ENCODE measurements around the gene APOL6. TPM values are rescaled to one million over a fixed set of nuclear protein-coding genes. Genes with fewer than 3 reads are reported as not detected.

The APOL6 gene
- total RNA-seq, 1 donor from 2014 or later = not detected

DNA sequence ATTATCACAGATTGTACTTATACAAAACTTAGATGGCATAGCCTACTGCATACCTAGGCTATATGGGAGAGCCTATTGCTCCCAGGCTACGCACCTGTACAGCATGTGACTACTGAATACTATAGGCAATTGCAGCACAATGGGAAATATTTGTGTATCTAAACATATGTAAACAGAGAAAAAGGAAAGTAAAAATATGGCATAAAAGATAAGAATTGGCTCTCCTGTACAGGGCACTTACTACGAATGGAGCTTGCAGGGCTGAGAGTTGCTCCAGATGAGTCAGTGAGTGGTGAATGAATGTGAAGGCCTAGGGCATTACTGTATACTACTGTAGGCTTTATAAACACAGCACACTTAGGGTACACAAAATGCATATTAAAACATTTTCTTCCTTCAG lies 13.2 kb downstream of the APOL6 start:
- Histone ChIP-seq H3F3A (ENCODE audit: low read depth) (no peaks in the 10 kb centered on the region), H2AFZ (replicated peaks) (no peak overlapping the region), H3K4me1 (no peaks in the 10 kb centered on the region), H3K9me3 (ENCODE audit: low read depth) (peaks cover 26% of the 10 kb centered on the region), H3K9ac (no peak overlapping the region), H3K27me3 (no peaks in the 10 kb centered on the region), H3K4me3 (no peak overlapping the region), H3K27ac (no peak overlapping the region), H3K36me3 (no peaks in the 10 kb centered on the region), H3K79me2 (ENCODE audit: low read depth) (no peaks in the 10 kb centered on the region), H4K20me1 (ENCODE audit: low read depth) (no peaks in the 10 kb centered on the region), H3K4me2 (no peak overlapping the region)
- TF ChIP-seq, protein P1, sequence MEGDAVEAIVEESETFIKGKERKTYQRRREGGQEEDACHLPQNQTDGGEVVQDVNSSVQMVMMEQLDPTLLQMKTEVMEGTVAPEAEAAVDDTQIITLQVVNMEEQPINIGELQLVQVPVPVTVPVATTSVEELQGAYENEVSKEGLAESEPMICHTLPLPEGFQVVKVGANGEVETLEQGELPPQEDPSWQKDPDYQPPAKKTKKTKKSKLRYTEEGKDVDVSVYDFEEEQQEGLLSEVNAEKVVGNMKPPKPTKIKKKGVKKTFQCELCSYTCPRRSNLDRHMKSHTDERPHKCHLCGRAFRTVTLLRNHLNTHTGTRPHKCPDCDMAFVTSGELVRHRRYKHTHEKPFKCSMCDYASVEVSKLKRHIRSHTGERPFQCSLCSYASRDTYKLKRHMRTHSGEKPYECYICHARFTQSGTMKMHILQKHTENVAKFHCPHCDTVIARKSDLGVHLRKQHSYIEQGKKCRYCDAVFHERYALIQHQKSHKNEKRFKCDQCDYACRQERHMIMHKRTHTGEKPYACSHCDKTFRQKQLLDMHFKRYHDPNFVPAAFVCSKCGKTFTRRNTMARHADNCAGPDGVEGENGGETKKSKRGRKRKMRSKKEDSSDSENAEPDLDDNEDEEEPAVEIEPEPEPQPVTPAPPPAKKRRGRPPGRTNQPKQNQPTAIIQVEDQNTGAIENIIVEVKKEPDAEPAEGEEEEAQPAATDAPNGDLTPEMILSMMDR (IDR thresholded peaks at IDR 0.05) = no peak
- TF ChIP-seq EZH2phosphoT487 (IDR thresholded peaks at IDR 0.05) = no peak
- TF ChIP-seq EZH2 (IDR thresholded peaks at IDR 0.05) = no peak
- no peak for DNase-seq (ENCODE audit: low spot score)
- H3K4me1 Mint-ChIP-seq = no peaks in the 10 kb centered on the region
- no peak overlapping the region for H3K4me3 Mint-ChIP-seq
- peaks cover 11% of the 10 kb centered on the region for H3K9me3 Mint-ChIP-seq
- peaks cover 8% of the 10 kb centered on the region for H3K27me3 Mint-ChIP-seq (ENCODE audit: insufficient read depth, low read depth)
- no peaks in the 10 kb centered on the region for H3K36me3 Mint-ChIP-seq
- no peak overlapping the region for H3K27ac Mint-ChIP-seq

- TF ChIP-seq, protein P1 (IDR thresholded peaks at IDR 0.05) = no peak
- no peak for TF ChIP-seq EZH2 (IDR thresholded peaks at IDR 0.05)
- TF ChIP-seq EZH2phosphoT487 (IDR thresholded peaks at IDR 0.05) = no peak
- Mint-ChIP-seq H3K4me3 (no peak overlapping the region), H3K27ac (no peak overlapping the region), H3K36me3 (no peaks in the 10 kb centered on the region), H3K4me1 (no peaks in the 10 kb centered on the region), H3K9me3 (peaks cover 20% of the 10 kb centered on the region), H3K27me3 (ENCODE audit: insufficient read depth, low read depth) (peaks cover 4% of the 10 kb centered on the region)
- Histone ChIP-seq H3F3A (ENCODE audit: low read depth) (no peaks in the 10 kb centered on the region), H4K20me1 (ENCODE audit: low read depth) (no peaks in the 10 kb centered on the region), H3K4me1 (no peaks in the 10 kb centered on the region), H2AFZ (replicated peaks) (no peak overlapping the region), H3K9me3 (ENCODE audit: low read depth) (peaks cover 32% of the 10 kb centered on the region), H3K4me2 (no peak overlapping the region), H3K9ac (no peak overlapping the region), H3K79me2 (ENCODE audit: low read depth) (no peaks in the 10 kb centered on the region), H3K27ac (no peak overlapping the region), H3K27me3 (no peaks in the 10 kb centered on the region), H3K36me3 (no peaks in the 10 kb centered on the region), H3K4me3 (no peak overlapping the region)
- DNase-seq (ENCODE audit: low spot score) = no peak
These were observed 14.7 kb downstream of the APOL6 start for GRCh38 chr22:35662914-35663313.

DNA sequence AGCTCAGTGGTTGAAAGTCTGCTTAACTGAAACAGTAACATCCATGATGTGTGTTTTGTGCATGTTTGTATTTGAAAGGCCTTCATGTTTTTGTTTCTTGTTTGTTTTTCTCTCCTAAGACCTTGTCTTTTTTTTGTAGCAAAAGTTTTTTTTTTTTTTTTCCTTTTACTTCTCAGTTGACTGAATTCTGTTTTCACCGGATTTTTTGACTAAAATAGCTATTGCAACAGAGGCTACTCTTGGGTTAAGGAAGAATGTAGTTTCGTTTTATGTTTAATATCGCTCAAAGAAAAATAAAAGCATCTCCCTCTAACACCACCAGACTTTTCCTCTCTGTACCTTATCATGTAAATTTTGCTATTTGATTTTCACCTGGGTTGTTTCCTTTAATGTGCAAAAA lies 15.1 kb downstream of the APOL6 start:
- Histone ChIP-seq H4K20me1 (ENCODE audit: low read depth) (no peaks in the 10 kb centered on the region), H3K27ac (no peak overlapping the region), H3K27me3 (no peaks in the 10 kb centered on the region), H3K9me3 (ENCODE audit: low read depth) (peaks cover 32% of the 10 kb centered on the region), H3F3A (ENCODE audit: low read depth) (no peaks in the 10 kb centered on the region), H3K36me3 (no peaks in the 10 kb centered on the region), H2AFZ (replicated peaks) (no peak overlapping the region), H3K4me1 (no peaks in the 10 kb centered on the region), H3K79me2 (ENCODE audit: low read depth) (no peaks in the 10 kb centered on the region), H3K4me3 (no peak overlapping the region), H3K9ac (no peak overlapping the region), H3K4me2 (no peak overlapping the region)
- H3K27ac Mint-ChIP-seq = no peak overlapping the region
- no peak for DNase-seq (ENCODE audit: low spot score)
- peaks cover 22% of the 10 kb centered on the region for H3K9me3 Mint-ChIP-seq
- H3K27me3 Mint-ChIP-seq (ENCODE audit: insufficient read depth, low read depth) = peaks cover 4% of the 10 kb centered on the region
- no peak overlapping the region for H3K4me3 Mint-ChIP-seq
- H3K4me1 Mint-ChIP-seq = no peaks in the 10 kb centered on the region
- no peak for TF ChIP-seq EZH2phosphoT487 (IDR thresholded peaks at IDR 0.05)
- no peak for TF ChIP-seq EZH2 (IDR thresholded peaks at IDR 0.05)
- TF ChIP-seq, protein P1 (IDR thresholded peaks at IDR 0.05) = no peak
- no peaks in the 10 kb centered on the region for H3K36me3 Mint-ChIP-seq
